Tibial artery (tissue), 4 donors: ENCODE results near the gene WDFY1.
A peak's percentile ranks its signal among the peaks of the same experiment; 100 is the strongest.

ENCODE experiments used
- DNase-seq, 2 donors: peaks; one replicate each; pipeline ENCODE4 v3.0.0-alpha.2; 2019
- H3K27ac ChIP-seq, 2 donors: fragments of 200-600 bp; sonication (generic) in 1 of 2; 1 replicate in 1 of 2; 2 replicates in 1 of 2; pipeline ENCODE4 v1.5.1; 2018 to 2019; ENCODE audit warnings: mild to moderate bottlenecking in 1 of 2
- H3K27me3 ChIP-seq, 2 donors: fragments of 200-600 bp; sonication (generic) in 1 of 2; one replicate each; pipeline versions ENCODE4 v1.5.1 to v1.6.0; 2016 to 2019
- H3K36me3 ChIP-seq, 3 donors: fragments of 200-600 bp; sonication (generic) in 2 of 3; one replicate each; pipeline ENCODE4 v1.5.1; 2016 to 2019; ENCODE audit warnings: mild to moderate bottlenecking in 2 of 3
- H3K4me1 ChIP-seq, 4 donors: fragments of 200-600 bp; sonication (generic) in 2 of 4; 1 replicate in 3 of 4; 2 replicates in 1 of 4; pipeline ENCODE4 v1.5.1; 2016 to 2019
- H3K4me3 ChIP-seq, 2 donors: fragments of 200-600 bp; sonication (generic) in 1 of 2; 1 replicate in 1 of 2; 2 replicates in 1 of 2; pipeline ENCODE4 v1.5.1; 2018 to 2019; ENCODE audit warnings: mild to moderate bottlenecking in 2 of 2
- H3K9me3 ChIP-seq, 3 donors: fragments of 200-600 bp; sonication (generic) in 1 of 3; one replicate each; pipeline ENCODE4 v1.5.1; 2016 to 2019
- intact Hi-C: fragments of 100-400 bp; cut with DNase I; formaldehyde crosslinking; loops from one replicate; pipeline ENCODE4 v1.15.0; 2023; ENCODE audit warnings: low total_unique reads
- TF ChIP-seq, protein P1 (sequence below), 2 experiments: fragments of 200-600 bp in 1 of 2; fragments of 450-650 bp in 1 of 2; IDR thresholded peaks; one replicate each; pipeline ENCODE4 v1.5.1; 2017 to 2019; ENCODE audit warnings: antibody characterized with exemption in 2 of 2, mild to moderate bottlenecking in 1 of 2, moderate library complexity in 1 of 2

WDFY1 gene

DNA sequence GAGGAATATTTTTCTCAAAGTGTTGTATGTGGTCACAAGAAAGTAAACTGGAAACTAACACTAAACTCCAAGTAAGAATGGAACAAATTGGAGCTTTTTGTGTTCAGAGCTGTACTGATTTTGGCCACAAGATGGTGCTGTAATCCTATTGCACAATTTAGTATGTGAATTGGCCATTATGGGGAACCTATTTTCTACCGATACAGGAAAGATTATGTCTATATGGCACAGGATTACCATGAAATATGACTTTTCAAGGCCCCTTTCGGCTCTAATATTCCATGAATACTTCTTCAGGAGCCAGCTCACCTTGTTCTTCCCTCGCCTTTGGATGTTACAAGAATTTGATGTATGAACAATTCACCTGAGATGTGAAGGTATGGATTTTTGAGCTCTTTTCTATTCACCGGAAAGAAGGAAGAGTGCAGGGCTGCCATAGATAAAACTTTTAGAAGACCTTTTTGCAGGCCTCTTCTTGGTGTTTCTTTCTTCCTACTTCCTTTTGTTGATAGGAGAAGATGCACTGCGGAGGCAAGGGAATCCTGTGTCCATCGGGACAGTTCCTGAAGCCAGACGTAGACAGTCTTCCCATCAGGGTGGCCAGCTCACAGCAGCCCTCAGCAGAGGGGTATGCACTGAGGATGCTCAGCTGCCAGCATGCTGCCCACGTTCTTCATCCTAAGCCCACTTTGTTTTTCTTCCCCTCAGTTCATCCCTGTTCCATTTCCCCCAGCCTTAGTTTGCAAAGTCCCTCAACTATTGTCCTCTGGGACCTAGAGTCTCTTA lies 25.4 kb upstream of the WDFY1 start:
- Histone ChIP-seq H3K36me3 (peaks cover 13 to 31% (median 30%) of the 10 kb centered on the region in 3 donors), H3K4me3 (no peak overlapping the region), H3K27ac (no peak overlapping the region), H3K27me3 (no peaks in the 10 kb centered on the region), H3K9me3 (no peaks in the 10 kb centered on the region), H3K4me1 (peaks cover 0 to 2% (median 0%) of the 10 kb centered on the region in 4 donors)
- TF ChIP-seq, protein P1, sequence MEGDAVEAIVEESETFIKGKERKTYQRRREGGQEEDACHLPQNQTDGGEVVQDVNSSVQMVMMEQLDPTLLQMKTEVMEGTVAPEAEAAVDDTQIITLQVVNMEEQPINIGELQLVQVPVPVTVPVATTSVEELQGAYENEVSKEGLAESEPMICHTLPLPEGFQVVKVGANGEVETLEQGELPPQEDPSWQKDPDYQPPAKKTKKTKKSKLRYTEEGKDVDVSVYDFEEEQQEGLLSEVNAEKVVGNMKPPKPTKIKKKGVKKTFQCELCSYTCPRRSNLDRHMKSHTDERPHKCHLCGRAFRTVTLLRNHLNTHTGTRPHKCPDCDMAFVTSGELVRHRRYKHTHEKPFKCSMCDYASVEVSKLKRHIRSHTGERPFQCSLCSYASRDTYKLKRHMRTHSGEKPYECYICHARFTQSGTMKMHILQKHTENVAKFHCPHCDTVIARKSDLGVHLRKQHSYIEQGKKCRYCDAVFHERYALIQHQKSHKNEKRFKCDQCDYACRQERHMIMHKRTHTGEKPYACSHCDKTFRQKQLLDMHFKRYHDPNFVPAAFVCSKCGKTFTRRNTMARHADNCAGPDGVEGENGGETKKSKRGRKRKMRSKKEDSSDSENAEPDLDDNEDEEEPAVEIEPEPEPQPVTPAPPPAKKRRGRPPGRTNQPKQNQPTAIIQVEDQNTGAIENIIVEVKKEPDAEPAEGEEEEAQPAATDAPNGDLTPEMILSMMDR (IDR thresholded peaks at IDR 0.05): peak; percentile 89 to 90
- intact Hi-C loops: no loop called here
- peak in 1 of 2 donors; percentile 40 for DNase-seq

DNA sequence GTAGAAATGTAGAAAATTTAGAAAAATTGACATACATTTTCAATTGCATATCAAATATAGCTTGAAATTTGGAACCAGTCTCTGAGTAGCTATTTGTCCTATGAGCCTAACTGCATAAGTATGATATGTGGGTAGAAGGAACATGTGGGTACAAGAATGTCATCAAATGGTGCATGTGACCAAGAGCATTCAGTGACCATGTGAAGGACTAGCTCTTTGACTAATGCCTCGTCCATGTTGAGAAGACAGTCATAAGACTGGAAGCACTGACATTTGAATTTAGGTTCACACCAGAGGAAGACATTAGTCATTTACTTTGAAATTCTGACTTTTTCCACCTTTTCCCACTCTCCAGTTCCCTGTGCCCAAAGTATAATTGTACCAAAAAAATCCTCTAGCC lies 24.7 kb upstream of the WDFY1 start:
- Histone ChIP-seq H3K9me3 (no peaks in the 10 kb centered on the region), H3K27ac (no peak overlapping the region), H3K4me3 (no peak overlapping the region), H3K4me1 (peaks cover 0 to 2% (median 0%) of the 10 kb centered on the region in 4 donors), H3K36me3 (peaks cover 16 to 35% (median 32%) of the 10 kb centered on the region in 3 donors), H3K27me3 (no peaks in the 10 kb centered on the region)
- intact Hi-C loops: no loop called here
- no peak for DNase-seq
- TF ChIP-seq, protein P1 (IDR thresholded peaks at IDR 0.05): no peak

DNA sequence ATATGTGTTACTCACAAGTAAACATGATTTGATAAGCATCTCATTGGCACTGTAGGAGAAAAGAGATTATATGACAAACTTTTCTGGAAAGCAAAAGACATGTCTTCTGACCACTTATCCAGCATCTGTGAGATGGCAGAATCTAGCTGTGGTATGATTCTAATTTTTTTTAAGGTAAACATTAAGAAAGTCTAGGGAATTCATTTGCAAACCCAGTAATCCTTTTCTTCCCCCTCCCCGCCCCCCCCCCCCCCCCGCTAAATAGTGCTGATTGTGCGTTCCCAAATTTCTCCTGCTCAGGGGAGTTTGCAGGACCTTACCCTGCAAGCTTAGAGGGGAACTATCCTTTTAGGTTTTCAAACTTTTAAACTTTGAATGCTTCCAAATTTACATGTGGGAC lies 24.2 kb upstream of the WDFY1 start:
- H3K4me1 ChIP-seq: peaks cover 0 to 2% (median 0%) of the 10 kb centered on the region in 4 donors
- TF ChIP-seq, protein P1 (IDR thresholded peaks at IDR 0.05): no peak
- H3K9me3 ChIP-seq: no peaks in the 10 kb centered on the region
- no peak overlapping the region for H3K27ac ChIP-seq
- peaks cover 16 to 40% (median 32%) of the 10 kb centered on the region in 3 donors for H3K36me3 ChIP-seq
- no peaks in the 10 kb centered on the region for H3K27me3 ChIP-seq
- H3K4me3 ChIP-seq: no peak overlapping the region
- no peak for DNase-seq
- intact Hi-C loops: no loop called here

DNA sequence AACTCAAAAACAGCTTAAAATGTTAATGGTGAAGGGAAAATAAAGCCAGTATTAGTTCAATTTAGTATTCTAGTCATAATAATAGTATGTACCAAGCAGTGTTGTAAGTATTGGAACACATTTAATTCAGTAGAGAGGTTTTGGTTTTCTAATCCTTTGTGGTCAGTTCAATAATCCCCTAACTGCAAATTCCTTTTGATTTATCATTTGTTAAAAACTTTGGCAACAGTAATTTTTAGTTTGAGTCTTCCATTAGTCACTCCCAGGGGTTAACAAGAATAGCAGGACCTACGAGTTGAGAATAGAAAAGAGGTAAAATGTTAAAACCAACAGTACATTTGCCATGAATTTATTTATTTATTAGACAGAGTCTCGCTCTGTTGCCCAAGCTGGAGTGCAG lies 22.8 kb upstream of the WDFY1 start:
- Histone ChIP-seq H3K27ac (no peak overlapping the region), H3K9me3 (no peaks in the 10 kb centered on the region), H3K27me3 (no peaks in the 10 kb centered on the region), H3K4me1 (peaks cover 0 to 8% (median 1%) of the 10 kb centered on the region in 4 donors), H3K36me3 (peaks cover 16 to 49% (median 32%) of the 10 kb centered on the region in 3 donors), H3K4me3 (no peak overlapping the region)
- TF ChIP-seq, protein P1 (IDR thresholded peaks at IDR 0.05): no peak
- intact Hi-C loops: no loop called here
- no peak for DNase-seq

DNA sequence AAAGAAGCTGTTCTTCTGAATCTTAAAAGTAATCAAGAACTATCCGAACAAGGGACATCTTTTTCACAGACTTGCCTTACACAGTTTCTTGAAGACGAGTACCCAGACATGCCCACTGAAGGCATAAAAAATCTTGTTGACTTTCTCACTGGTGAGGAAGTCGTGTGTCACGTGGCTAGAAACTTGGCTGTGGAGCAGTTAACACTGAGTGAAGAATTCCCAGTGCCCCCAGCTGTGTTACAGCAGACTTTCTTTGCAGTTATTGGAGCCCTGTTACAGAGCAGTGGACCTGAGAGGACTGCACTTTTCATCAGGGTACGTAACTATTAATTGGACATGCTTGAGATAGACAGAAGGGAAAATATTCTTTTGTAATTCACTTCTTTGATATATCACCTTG lies 14.6 kb upstream of the WDFY1 start:
- TF ChIP-seq, protein P1 (IDR thresholded peaks at IDR 0.05): no peak
- Histone ChIP-seq H3K27me3 (no peaks in the 10 kb centered on the region), H3K4me1 (peaks cover 0 to 69% (median 46%) of the 10 kb centered on the region in 4 donors), H3K36me3 (peaks cover 0 to 12% (median 6%) of the 10 kb centered on the region in 3 donors), H3K27ac (peak overlapping the region in 1 of 2 donors; percentile 28), H3K9me3 (no peaks in the 10 kb centered on the region), H3K4me3 (no peak overlapping the region)
- intact Hi-C loops: no loop called here
- DNase-seq: peak in 1 of 2 donors; percentile 63
